Liver (tissue), 9 donors: ENCODE measurements around the gene IP6K1. TPM values are rescaled to one million over a fixed set of nuclear protein-coding genes. Genes with fewer than 3 reads are reported as not detected.

Experiments
- DNase-seq: peaks from one replicate; pipeline ENCODE4 v3.0.0-alpha.2; 2017; ENCODE audit warnings: low spot score
- H3K27ac ChIP-seq, 2 donors: one replicate each; pipeline ENCODE4 v1.7.0; 2013; ENCODE audit warnings: inconsistent platforms in 2 of 2, low read length in 2 of 2, control low read depth in 1 of 2, low read depth in 1 of 2, mild to moderate bottlenecking in 1 of 2
- H3K27me3 ChIP-seq, 4 donors: one replicate each; pipeline versions ENCODE4 v1.6.1 to v1.7.0; 2013; ENCODE audit warnings: low read length in 3 of 4, inconsistent platforms in 1 of 4, mild to moderate bottlenecking in 1 of 4, moderate library complexity in 1 of 4; ENCODE audit not compliant: control insufficient read depth in 4 of 4, insufficient read depth in 4 of 4
- H3K36me3 ChIP-seq, 4 donors: one replicate each; pipeline versions ENCODE4 v1.6.1 to v1.7.0; 2013; ENCODE audit warnings: low read length in 3 of 4, mild to moderate bottlenecking in 3 of 4, low read depth in 1 of 4, moderate library complexity in 1 of 4; ENCODE audit not compliant: control insufficient read depth in 4 of 4, insufficient read depth in 3 of 4
- H3K4me1 ChIP-seq, 4 donors: one replicate each; pipeline versions ENCODE4 v1.6.1 to v1.7.0; 2013; ENCODE audit warnings: low read length in 3 of 4, mild to moderate bottlenecking in 3 of 4, moderate library complexity in 1 of 4; ENCODE audit not compliant: control insufficient read depth in 4 of 4, insufficient read depth in 4 of 4
- H3K4me3 ChIP-seq, 3 donors: one replicate each; pipeline versions ENCODE4 v1.6.1 to v1.7.0; 2013; ENCODE audit warnings: low read length in 3 of 3, control low read depth in 1 of 3, low read depth in 1 of 3, mild to moderate bottlenecking in 1 of 3
- H3K9ac ChIP-seq, 2 donors: one replicate each; pipeline ENCODE4 v1.7.0; 2013; ENCODE audit warnings: low read length in 2 of 2, mild to moderate bottlenecking in 2 of 2, moderate library complexity in 2 of 2, control low read depth in 1 of 2, low read depth in 1 of 2
- H3K9me3 ChIP-seq, 4 donors: one replicate each; pipeline versions ENCODE4 v1.6.1 to v1.7.0; 2013; ENCODE audit warnings: low read length in 3 of 4; ENCODE audit not compliant: control insufficient read depth in 4 of 4
- ATF3 ChIP-seq: IDR thresholded peaks from 2 replicates; pipeline ENCODE4 v1.6.1; 2016; ENCODE audit warnings: antibody characterized with exemption
- EGR1 ChIP-seq, 2 donors: IDR thresholded peaks; 2 replicates each; pipeline ENCODE4 v1.6.1; 2016 to 2018; ENCODE audit warnings: antibody characterized with exemption in 2 of 2, low read depth in 2 of 2
- GABPA ChIP-seq, 2 donors: IDR thresholded peaks in 1 of 2; conservative IDR thresholded peaks in 1 of 2; 2 replicates each; pipeline ENCODE4 v1.6.1; 2016; ENCODE audit warnings: antibody characterized with exemption in 2 of 2, mild to moderate bottlenecking in 1 of 2, moderate library complexity in 1 of 2
- HNF4A ChIP-seq, 2 donors: conservative IDR thresholded peaks; 2 replicates each; pipeline ENCODE4 v1.6.1; 2016; ENCODE audit warnings: antibody characterized with exemption in 2 of 2, mild to moderate bottlenecking in 2 of 2
- JUND ChIP-seq, 2 donors: IDR thresholded peaks; 2 replicates each; pipeline ENCODE4 v1.6.1; 2016; ENCODE audit warnings: antibody characterized with exemption in 2 of 2
- MAX ChIP-seq: IDR thresholded peaks from 2 replicates; pipeline ENCODE4 v1.6.1; 2016; ENCODE audit warnings: antibody characterized with exemption
- RAD21 ChIP-seq, 2 donors: IDR thresholded peaks; 2 replicates each; pipeline ENCODE4 v1.6.1; 2016; ENCODE audit warnings: antibody characterized with exemption in 2 of 2, mild to moderate bottlenecking in 2 of 2
- REST ChIP-seq: IDR thresholded peaks from 2 replicates; pipeline ENCODE4 v1.6.1; 2016; ENCODE audit warnings: antibody characterized with exemption, mild to moderate bottlenecking
- RXRA ChIP-seq, 2 donors: IDR thresholded peaks; 2 replicates each; pipeline ENCODE4 v1.6.1; 2017 to 2018; ENCODE audit warnings: antibody characterized with exemption in 2 of 2, mild to moderate bottlenecking in 1 of 2
- SP1 ChIP-seq: IDR thresholded peaks from 2 replicates; pipeline ENCODE4 v1.6.1; 2018; ENCODE audit warnings: antibody characterized with exemption, mild to moderate bottlenecking
- YY1 ChIP-seq: IDR thresholded peaks from 2 replicates; pipeline ENCODE4 v1.6.1; 2016; ENCODE audit warnings: antibody characterized with exemption, mild to moderate bottlenecking
- ZBTB33 ChIP-seq: IDR thresholded peaks from 2 replicates; pipeline ENCODE4 v1.6.1; 2016; ENCODE audit warnings: antibody characterized with exemption
- WGBS: extraction: QIAGEN DNeasy Blood & Tissue Kit; methylation state at CpG from one replicate; pipeline ENCODE4 v1.1.7; 2013; 5-methylcytosine and 5-hydroxymethylcytosine counted together
- polyA plus RNA-seq, 2 donors: library from polyadenylated mRNA; stranded (reverse) in 1 of 2; unstranded in 1 of 2; fragments of 200-250 nt in 1 of 2; fragments of >200 nt in 1 of 2; fragmentation: Nextera tagmentation in 1 of 2; extraction: Ambion mirVana in 1 of 2; gene quantifications; one replicate each; pipeline versions ENCODE4 v1.2.1 to v1.2.3, GENCODE V29; 2013 to 2015
- total RNA-seq, 2 donors: library from RNA; depleted of rRNA; stranded (reverse); fragments of >200 nt; gene quantifications; one replicate each; pipeline ENCODE4 v1.2.3, GENCODE V29; 2014
- donor health status: healthy.
- donor health status: healthy.
- donor health status: healthy.
- donor health status: healthy.
- donor health status: healthy.

IP6K1 gene
- total and polyA plus RNA-seq, 4 donors, result 6.6 to 32.3 (median 18.1) TPM

- TF ChIP-seq ZBTB33, result no peak
- TF ChIP-seq HNF4A (conservative IDR thresholded peaks at IDR 0.05), result no peak
- no peak for TF ChIP-seq ATF3
- TF ChIP-seq JUND (IDR thresholded peaks at IDR 0.05), result no peak
- TF ChIP-seq MAX, result no peak
- no peak for TF ChIP-seq RAD21 (IDR thresholded peaks at IDR 0.05)
- TF ChIP-seq YY1, result no peak
- TF ChIP-seq GABPA (IDR thresholded peaks at IDR 0.05 in 1 of 2, conservative IDR thresholded peaks at IDR 0.05 in 1 of 2), result no peak
- TF ChIP-seq EGR1 (IDR thresholded peaks at IDR 0.05; ENCODE audit: low read depth in 2 of 2), result no peak
- TF ChIP-seq SP1, result no peak
Measured at GRCh38 chr3:49732597-49732996, 53.7 kb downstream of the IP6K1 start (continued).

- Histone ChIP-seq H3K4me3 (no peak overlapping the region), H3K9ac (no peak overlapping the region), H3K9me3 (no peaks in the 10 kb centered on the region), H3K4me1 (peaks cover 2 to 17% (median 12%) of the 10 kb centered on the region in 4 donors), H3K36me3 (peaks cover 5 to 37% (median 16%) of the 10 kb centered on the region in 4 donors), H3K27ac (no peak overlapping the region), H3K27me3 (no peaks in the 10 kb centered on the region)
- WGBS, result 98% methylated on average over 4 of the region's 4 CpGs
- no peak for DNase-seq
- TF ChIP-seq REST (no peak), ZBTB33 (no peak), RXRA (IDR thresholded peaks at IDR 0.05) (no peak), HNF4A (conservative IDR thresholded peaks at IDR 0.05) (no peak)
Measured at GRCh38 chr3:49729966-49730609, 56.3 kb downstream of the IP6K1 start.
